Colon (tissue), 2 donors: Measurements from ENCODE around the gene RETSAT.
"Not testable (repeated sequence)": the region's sequence is repeated elsewhere in the genome, so short reads cannot be mapped to it uniquely, and the experiment has no call there.

ENCODE experiments used
- FAIRE-seq: peaks from 2 replicates; lab custom pipeline; 2012; peaks lifted over from hg19 to GRCh38; lab: Jason Lieb, UNC
- donor health status: control.
- donor health status: control.

Gene RETSAT

DNA sequence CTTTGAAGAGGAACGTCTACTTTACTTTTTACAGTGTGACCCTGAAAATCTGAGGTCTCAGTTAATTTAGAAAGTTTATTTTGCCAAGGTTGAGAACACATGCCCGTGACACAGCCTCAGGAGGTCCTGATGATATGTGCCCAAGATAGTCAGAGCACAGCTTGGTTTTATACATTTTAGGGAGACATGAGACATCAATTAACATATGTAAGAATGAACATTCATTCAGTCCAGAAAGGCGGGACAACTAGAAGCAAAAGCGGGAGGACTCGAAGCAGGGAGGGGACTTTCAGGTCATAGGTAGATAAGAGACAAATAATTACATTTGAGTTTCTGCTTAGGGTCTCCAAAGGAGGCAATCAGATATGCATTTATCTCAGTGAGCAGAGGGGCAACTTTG lies 23.9 kb upstream of the RETSAT start:
- no peak for FAIRE-seq

DNA sequence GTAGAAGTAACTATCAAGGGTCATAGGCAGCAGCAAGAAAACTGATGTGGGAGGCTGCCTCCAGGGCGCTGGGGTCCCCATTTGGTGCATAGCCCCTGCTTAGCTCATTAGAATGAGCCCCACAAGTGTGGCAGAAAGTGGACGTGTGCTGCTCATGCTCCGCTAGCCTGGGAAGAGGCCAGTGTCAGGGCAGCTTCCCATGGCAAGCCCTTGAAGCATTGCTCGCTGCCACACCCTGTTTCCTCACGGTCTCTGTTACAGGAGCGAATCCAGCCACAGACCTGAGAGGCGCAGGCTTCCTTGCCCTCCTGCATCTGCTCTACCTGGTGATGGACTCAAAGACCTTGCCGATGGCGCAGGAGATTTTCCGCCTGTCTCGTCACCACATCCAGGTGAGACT lies 22.8 kb upstream of the RETSAT start:
- FAIRE-seq, result no peak

DNA sequence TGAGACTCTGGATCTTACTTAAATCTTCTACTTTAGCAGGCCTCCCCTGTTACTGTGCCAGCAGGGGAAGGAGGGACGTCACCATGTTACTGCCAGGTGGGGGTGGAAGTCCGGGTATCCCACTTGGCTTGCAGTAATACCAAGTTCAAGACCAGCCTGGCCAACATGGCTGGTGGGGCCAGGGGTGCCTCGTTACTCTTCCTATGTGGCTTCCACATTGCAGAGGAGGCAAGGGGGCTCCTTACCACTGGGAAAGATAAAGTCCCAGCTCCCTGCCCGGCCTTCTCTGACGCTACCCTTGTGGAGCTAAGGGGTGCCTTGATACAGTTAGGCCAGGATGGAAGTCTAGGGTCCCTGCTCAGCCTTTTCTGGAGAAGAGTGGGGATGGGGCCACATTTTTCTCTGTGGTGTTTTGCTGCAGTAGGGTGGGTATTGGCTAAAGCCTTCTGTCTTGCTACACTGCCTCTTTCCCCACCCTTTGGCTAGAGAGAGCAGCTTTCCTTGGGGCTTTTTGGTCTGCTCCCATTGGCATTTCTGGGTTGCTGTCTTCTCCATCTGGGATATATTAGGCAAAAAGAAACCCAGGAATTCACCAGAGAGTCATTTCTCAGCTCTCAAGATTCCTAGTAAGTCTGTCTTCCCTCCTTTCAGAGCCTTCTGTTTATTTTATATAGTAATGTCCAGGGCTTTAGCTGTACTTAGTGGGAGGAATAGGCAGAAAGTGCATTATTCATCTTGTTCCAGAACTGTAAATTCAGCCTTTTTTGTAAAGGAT lies 22.1 kb upstream of the RETSAT start:
- no peak for FAIRE-seq

DNA sequence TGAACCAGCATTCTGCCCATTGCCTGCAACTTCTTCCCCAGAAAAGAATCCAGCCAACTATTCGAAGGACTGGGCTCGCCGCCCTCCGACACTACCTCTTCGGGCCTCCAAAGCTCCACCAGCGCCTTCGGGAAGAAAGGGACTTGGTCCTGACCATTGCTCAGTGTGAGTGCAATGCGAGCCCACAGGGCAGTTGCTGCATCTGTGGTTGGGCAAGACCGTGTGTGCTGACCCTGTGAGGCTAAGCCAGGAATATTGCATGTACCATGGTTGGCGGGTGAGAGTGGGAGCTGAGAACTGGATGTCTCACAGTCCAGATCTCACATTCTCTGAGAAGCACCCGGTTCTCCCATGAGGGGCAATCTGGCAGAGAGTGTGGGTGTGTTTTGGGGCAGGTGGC lies 16.7 kb upstream of the RETSAT start:
- FAIRE-seq, result no peak

DNA sequence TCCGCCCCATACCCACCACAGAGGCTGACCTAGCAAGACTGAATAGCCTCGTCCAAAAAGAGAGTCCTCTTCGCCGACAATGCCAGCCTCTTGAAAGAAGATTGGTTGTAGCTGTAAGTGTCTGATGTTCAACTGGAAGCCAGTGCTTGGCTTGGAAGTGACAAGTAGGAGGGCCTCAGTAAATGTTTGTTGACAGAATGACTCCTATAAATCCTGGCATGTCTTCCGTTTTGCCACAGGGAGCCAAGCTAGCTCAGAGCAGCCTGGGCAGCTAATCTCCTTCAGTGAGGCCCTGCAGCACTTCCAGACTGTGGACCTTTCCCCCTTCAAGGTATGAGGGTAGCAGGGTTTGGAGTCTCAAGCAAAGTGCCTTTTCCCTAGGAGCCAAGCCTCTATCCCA lies 15.2 kb upstream of the RETSAT start:
- no peak for FAIRE-seq

DNA sequence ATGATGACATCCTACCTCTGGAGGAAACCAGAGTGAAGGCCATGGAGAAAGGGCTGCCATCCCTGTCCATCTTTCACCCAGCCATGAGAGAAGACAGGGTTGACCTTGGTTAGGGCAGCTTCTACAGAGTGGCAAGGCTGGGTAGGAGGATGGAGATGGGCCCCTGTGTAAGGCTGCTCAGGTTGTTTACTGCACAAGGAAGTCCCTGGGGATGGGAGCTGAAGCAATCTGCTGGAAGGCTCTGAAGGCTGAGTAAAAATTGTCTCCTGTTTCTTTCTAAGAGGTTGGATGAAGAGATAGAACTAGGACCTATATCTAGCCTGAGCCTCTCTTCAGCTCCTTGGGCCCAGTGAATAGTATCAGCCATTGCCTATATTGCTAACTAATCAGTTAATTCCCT lies 14.6 kb upstream of the RETSAT start:
- no peak for FAIRE-seq

DNA sequence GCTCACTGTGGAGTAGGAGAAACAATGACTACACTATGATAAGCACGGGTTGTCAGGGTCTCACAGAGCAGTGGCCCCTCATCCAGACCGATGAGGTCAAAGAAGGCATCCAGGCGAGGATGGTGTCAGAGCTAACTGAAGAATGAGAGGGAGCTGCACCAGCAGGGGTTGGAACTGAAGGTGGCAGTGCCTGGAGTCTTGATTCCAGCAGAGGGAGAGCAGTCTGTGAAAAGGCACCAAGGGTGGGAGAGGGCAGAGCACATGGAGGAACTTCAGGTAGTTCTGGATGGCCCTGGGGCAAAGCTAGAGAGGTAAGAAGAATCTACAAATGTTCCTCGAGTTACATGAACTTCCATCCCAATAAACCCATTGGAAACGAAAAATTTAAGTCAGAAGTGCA lies 12.9 kb upstream of the RETSAT start:
- FAIRE-seq, result no peak

DNA sequence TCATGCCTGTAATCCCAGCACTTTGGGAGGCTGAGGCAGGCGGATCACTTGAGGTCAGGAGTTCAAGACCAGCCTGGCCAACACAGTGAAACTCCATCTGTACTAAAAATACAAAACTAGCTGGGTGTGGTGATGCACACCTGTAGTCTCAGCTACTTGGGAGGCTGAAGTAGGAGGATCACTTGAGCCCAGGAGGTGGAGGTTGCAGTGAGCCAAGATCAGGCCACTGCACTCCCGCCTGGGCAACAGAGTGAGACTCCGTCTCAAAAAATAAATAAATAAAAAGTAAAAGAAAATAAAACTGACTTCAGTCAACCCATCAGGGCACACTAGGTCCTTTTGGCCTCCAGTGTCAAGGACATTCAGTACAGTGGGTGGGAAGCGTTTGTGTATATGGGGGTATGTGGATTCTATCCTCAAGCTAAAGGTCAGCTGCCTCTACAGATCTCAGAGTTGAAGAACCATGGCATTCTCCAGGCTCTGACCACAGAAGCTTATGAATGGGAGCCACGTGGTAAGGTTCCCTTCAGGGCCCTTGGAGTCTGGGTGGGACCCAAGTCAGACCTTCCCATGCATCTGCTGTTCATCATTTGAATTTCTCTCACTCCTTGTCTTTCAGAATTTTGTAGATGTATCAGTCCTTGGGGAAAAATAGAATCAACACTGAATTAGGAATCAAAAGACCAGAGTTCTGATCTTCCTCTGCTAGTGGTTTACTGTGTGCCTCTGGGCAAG lies 8.5 kb upstream of the RETSAT start:
- FAIRE-seq, result not testable (repeated sequence)

DNA sequence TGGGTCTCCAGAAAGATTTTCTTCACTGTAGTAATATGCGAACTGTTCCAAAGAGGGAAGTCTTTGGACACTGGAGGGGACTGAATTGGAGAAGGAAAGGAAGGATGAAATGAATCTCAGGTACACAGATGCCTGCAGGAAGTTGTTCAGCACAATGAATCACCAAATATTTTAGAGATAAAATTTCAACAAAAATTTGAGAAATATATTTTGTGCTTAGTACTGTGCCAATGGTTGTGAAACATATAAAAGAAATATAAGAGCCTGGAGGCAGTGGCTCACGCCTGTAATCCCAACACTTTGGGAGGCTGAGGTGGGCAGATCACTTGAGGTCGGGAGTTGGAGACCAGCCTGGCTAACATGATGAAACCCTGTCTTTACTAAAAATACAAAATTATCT lies 3.4 kb upstream of the RETSAT start:
- no peak for FAIRE-seq

DNA sequence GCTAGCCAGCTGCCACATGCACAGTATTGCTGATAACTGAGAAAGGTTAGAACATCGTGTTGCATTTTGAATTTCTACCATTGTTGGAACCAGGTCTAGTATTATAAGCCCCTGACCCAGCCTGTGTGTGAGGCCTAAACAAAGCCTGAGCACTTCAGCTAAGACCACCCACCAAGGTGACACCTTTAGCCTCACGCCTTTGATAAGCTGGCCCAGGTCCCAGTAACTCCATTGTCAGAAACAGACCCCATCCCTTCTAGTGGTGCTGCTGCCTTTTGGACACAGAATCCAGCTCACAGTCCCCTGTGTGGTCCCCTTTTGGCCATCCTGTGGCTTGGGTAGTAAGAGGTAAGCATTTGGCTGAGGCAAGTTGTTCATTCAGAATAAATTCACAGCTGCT lies 1.9 kb upstream of the RETSAT start:
- FAIRE-seq, result no peak

DNA sequence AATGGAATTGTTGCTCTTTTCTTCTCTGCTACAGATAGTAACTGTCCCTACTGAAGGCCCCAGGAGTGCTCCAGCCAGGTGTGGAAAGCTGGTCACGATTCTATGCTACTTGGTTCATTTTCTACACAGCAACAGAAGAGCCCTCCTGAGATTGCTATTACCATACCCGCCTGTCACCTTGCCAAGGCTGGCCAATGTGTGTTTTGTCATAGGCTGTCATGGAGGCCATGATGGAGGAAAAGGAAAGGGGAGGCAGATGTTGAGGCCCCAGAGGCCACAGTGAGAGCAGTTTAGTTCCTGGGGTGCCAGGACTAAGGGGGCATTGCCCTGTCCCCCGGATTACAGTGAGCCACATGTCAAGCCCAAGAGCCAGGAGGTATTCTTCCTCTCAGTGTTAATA lies 1.2 kb upstream of the RETSAT start:
- no peak for FAIRE-seq

DNA sequence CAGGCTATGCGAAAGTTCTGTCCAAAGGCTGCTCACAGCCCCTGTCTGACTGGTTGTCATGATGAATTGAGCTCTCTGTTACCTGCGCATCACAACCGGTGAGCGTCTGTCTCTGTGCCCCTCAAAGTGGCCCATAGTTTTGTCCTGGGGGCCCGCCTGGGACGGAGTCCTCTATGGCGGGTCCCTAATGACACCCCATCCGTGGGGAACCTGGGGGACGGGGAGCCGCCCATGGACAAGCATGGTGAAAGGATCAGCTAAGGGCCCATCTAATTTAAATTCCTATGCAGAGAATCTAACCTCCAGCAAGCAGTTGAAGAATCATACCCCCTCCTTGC lies 714 bp upstream of the RETSAT start:
- FAIRE-seq, result no peak

DNA sequence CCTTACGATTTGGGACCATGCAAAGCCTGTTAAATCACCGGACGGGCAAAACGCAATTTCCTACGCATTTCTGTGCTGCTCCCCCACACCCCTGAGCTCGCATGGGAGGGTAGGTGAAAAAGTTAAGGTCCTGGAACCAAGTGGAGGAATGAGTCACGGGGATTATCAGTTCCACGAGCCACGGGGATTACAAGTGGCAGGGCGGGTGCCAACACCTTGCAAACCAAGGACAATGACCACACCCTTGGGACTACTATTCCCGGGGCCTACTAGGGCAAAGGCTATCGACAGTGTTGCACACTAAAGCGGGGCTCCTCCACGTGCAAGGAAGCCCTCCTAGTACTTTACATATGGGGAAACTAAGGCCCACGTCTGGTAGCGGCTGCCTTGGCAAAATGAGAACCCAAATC lies 447 bp downstream of the RETSAT start:
- FAIRE-seq, result no peak

DNA sequence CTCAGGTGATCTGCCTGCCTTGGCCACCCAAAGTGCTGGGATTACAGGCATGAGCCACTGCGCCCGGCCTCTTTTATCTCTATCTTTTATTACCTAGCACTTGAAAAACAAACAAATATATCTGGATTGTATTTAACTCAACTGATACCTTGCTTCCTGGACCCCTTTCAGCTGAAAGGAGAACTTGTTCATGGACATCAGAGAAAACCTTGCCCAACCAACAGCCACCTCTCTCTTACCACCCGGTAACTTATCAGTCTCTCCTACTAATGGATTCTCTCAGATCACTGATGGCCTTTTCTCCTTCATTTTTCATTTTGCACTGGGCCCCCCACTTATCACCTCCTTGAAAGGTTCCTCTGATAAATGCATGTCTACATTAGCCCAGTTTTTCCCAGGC lies 6.7 kb downstream of the RETSAT start:
- no peak for FAIRE-seq

DNA sequence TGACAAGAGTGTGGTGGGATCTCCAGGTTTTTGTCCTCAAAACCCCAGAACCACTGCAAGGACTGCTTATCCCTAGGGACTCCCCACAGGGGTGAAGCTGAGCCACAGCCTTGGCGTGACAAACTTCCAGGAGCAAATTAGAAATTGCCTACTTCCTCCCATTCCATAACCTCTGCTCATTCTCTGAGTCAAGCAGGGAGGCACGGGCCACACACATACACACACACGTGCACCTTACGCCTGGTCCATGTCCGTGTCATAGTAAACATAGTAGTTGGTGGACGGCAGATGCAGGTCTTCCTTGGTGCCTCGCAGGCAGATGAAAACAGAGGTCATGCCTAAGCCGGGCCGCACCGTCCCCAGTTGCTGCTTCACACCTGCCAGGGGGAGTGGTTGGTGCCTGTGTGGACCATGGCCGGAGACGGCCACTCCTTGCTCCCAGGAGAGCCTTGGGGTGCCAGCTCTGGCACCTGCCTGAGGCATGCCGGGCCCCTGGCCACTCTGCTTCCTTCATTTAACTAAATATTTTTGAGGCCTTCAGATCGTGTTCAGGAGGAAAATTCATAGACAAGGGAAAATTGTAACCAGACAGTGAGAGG lies 9.9 kb downstream of the RETSAT start:
- no peak for FAIRE-seq

DNA sequence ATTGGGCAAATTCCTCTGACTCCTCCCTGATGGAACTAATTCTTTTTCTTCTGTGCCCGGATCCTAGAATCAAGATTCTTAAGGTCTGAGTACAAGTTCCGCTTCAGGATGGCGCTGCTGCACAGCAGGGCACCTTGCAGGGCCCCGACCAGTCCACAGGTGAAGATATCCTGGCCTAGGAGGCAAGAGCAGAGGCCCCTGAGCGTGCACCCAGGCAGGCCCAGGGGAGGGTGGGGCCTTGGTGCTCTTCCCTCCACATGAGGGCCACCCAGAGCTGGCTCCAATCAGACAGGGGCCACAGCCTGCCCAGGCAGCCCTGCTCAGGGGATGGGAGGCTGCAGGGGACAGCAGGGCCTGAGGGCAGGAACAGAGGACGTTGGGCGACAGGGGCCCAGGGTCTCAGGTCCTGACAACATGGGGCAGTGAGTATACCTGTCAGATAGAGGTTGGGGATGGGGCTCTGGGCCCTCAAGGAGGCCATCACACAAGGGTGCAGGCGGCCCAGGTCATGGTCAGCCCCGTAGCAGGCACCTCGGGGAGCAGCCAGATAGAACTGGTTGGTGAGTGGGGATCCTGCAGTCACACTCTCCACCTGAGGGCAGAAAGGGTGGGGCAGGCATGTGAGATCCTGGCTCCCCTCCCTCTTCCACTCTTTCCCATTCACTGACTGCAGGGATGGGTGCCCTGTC lies 11.0 kb downstream of the RETSAT start:
- FAIRE-seq, result not testable (repeated sequence)

DNA sequence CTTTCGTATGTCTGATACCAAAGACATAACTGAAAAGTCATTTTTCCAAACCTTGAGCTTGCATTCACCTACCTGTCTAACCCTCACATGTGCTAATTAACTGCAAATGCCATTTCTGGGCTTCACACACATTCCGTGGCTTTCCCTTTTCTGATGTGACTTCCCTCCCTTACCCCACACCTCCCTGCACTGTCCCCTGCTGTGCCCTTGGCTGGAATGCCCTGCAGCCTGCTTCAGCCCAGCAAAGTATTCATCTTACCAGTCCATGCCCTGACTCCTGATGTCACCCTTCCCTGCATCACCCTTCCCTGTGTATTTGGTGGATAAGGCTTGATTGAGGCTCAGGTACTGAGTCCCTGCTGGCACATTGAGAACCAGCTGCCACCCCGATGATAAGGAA lies 12.2 kb downstream of the RETSAT start:
- FAIRE-seq, result no peak

DNA sequence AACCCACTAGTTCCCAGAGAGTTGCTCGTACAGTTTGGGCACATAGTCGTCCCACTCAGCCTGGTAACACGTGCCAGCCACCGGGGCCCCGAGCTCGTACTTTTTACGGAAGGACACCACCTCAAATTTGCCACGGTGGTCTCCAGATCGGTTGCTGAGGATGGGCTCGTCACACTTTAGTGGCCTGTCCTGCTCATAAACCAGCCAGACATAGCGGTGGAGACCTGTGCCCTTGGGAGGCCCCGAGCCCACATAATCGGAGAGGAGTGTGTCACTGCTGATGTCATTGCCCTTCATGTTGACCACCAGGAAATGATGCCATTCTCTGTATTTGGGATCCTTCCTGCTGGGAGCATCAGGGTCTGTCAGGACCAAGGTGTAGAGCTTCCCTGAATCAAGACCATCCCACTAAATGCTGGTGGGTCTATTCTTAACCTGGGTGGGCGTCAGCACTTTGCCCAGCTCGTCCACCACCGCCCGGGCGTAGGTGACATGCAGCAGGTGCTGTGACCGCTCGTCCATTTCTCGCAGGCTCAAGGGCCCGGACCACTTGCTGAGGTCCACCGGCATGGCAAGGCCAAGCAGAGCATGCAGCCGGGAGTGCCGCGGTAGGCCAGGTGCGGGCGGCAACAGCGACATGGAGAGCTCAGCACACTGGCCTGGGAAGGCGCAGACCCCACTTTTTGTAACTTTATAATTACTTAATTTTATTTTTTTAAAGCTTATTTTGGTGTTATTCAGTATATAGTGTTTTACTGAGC lies 12.9 kb downstream of the RETSAT start:
- no peak for FAIRE-seq

DNA sequence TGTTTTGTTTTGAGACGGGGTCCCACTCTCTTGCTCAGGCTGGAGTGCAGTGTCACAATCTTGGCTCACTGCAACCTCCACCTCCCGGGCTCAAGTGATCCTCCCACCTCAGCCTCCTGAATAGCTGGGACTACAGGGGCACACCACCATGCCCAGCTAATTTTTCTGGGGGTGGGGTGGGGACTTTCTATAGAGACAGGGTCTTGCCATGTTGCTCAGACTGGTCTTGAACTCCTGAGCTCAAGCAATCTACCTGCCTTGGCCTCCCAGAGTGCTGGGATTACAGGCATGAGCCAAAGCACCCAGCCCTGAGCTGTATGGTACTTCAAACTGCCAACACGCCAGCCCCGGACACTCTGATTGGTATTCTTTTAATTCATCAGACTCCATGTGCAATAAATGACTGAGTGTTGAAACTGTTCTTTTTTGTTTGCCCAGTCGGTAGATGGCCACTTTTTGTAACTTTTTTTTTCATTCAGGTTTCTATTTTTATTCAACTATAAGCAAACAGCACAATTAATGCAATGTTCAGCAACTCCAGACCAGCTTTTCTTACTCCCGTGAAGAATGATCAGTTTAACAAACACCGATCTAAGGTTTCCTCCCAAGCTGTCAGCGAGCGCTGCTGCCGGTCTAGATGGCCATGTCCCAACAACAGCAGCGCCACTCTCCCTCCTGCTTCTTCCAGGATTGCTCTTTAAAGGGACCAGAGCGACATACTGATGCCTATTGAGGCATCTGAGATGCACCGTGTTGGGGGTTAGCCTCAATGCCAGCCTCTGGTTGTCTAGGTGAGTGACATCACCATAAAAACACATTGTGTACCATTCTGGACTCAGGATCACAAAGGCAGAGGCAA lies 14.1 kb downstream of the RETSAT start:
- no peak for FAIRE-seq

DNA sequence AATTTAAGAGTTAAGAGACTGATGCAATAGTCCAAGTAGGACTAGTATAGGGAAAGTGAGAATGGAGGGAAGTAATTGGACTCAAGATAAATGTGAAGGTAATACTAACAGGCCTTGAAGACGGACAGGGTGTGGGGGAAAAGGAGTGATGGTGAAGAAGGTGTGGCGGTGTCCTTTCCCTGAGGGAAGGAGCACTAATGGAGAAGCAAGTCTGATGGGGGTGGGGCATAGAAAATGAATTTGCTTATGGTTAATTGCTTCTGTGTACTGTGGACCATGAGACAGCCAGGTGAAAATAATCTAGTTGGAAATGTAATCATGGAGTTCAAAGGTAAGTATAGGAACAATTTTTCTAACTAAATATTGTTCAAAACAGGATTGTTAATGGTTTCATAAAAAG lies 19.4 kb downstream of the RETSAT start:
- no peak for FAIRE-seq

DNA sequence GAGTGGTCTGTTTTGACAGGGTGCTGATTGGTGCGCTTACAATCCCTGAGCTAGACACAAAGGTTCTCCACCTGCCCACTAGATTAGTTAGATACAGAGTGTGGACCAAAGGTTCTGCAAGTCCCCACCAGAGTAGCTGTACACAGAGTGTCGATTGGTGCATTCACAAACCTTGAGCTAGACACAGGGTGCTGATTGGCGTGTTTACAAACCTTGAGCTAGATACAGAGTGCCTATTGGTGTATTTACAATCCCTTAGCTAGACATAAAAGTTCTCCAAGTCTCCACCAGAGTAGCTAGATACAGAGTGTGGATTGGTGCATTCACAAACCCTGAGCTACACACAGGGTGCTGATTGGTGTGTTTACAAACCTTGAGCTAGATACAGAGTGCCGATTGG lies 20.5 kb downstream of the RETSAT start:
- not testable (repeated sequence) for FAIRE-seq
